ENCODE measurements around the gene BCR.
A peak's percentile ranks its signal among the peaks of the same experiment; 100 is the strongest.
"Not testable (repeated sequence)": the region's sequence is repeated elsewhere in the genome, so short reads cannot be mapped to it uniquely, and the experiment has no call there.

The BCR gene

DNA sequence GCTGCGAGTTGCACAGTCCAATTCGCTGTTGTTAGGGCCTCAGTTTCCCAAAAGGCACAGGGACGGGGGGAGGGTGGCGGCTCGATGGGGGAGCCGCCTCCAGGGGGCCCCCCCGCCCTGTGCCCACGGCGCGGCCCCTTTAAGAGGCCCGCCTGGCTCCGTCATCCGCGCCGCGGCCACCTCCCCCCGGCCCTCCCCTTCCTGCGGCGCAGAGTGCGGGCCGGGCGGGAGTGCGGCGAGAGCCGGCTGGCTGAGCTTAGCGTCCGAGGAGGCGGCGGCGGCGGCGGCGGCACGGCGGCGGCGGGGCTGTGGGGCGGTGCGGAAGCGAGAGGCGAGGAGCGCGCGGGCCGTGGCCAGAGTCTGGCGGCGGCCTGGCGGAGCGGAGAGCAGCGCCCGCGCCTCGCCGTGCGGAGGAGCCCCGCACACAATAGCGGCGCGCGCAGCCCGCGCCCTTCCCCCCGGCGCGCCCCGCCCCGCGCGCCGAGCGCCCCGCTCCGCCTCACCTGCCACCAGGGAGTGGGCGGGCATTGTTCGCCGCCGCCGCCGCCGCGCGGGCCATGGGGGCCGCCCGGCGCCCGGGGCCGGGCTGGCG, at the start of gene BCR:
Gene BCR (plus strand): TSS at position 209 of the 592 bp plus-strand sequence. CDS start 452 bp downstream, outside the sequence.
- DNase-seq: no peak

GRCh38 chr22:23130697-23131096, 49.6 kb upstream of the BCR start:
- DNase-seq: no peak

- no peak for DNase-seq
Measured at GRCh38 chr22:23131931-23132330, 48.4 kb upstream of the BCR start.

DNA sequence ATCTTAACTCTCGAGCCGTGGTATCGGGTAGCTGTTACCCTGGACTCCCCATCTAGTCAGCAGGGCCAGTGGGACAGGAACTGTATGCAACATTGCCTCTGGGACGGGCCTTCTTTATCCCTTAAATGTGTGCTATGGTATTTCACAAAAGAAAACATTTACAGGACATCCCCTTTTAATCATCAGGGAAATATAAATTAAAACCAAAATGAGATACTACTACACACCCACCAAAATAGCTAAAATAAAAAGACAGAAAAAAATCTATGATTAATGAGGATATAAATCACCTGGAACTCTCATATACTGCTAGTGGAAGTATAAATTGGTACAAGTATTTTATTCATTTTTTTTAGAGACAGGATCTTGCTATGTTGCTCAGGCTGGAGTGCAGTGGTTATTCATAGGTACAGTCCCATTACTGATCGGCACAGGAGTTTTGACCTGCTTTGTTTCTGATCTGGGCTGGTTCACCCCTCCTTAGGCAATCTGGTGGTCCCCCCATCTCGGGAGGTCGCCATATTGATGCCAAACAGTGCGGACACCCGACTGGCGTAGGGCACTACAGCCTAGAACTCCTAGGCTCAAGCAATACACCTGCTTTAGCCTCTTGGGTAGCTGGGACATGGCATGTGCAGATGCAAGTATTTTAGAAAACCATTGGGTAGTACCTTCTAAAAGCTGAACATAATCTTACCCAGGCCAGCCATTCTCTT, 47.8 kb upstream of the BCR start:
- DNase-seq: no peak

- DNase-seq: no peak
Measured at GRCh38 chr22:23133922-23134321, 46.4 kb upstream of the BCR start.

DNA sequence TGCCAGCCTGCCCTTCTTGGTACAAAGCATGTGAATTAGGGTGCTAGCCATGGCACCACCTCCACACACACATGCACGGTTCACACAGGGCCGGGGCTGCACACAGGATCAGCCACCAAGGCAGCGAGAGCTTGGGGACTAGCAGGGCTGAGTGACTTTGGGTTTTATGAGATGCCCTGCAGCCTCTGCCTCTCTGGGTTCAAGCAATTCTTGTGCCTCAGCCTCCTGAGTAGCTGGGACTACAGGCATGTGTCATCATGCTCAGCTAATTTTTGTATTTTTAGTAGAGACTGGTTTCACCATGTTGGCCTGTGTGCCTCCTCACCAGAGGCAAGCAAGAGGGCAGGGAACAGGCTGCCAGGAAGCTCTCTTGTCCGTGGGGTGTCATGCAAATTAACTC, 43.3 kb upstream of the BCR start:
- not testable (repeated sequence) for DNase-seq

GRCh38 chr22:23137468-23137867, 42.8 kb upstream of the BCR start:
- no peak for DNase-seq

- no peak for DNase-seq
Measured at GRCh38 chr22:23137905-23138561, 42.3 kb upstream of the BCR start.

- peak; percentile 8 for DNase-seq
Measured at GRCh38 chr22:23138584-23139435, 41.5 kb upstream of the BCR start.

GRCh38 chr22:23140385-23140784, 39.9 kb upstream of the BCR start:
- no peak for DNase-seq

DNA sequence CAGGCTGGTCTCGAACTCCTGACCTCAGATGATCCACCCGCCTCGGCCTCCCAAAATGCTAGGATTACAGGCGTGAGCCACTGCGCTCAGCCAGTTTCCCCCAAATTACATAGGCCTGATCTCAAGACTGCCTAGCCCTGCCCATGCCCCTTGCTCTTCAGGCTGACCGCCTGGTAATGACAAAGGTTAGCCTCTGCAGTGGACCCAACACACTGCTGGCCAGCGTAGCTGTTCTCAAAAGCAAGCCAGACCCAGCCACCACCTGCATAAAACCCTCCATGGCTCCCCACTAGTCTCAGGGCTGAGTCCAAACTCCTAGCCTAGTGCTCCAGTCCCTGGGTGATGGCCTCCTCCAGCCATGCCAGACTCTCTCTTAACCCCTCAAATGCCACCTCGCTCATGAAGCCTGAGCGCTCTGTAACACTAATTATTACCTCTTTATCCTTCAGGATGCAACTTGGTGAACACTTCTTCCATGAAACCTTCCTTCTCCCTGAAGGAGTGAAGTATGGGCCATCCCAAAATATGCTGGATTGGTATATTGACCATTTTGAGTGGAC, 37.7 kb upstream of the BCR start:
- DNase-seq: no peak

- DNase-seq: no peak
Measured at GRCh38 chr22:23143119-23143518, 37.2 kb upstream of the BCR start.

GRCh38 chr22:23144432-23144831, 35.9 kb upstream of the BCR start:
- no peak for DNase-seq

GRCh38 chr22:23144932-23145877, 35.1 kb upstream of the BCR start, which contains the start of gene RAB36:
TSS of gene RAB36 (plus strand) at chr22:23145477. CDS start at chr22:23146617, 1,140 bp downstream.
- DNase-seq: peak; percentile 88

- DNase-seq: no peak
Measured at GRCh38 chr22:23145878-23146470, 34.3 kb upstream of the BCR start.

- DNase-seq: no peak
Measured at GRCh38 chr22:23146478-23147205, 33.7 kb upstream of the BCR start.

DNA sequence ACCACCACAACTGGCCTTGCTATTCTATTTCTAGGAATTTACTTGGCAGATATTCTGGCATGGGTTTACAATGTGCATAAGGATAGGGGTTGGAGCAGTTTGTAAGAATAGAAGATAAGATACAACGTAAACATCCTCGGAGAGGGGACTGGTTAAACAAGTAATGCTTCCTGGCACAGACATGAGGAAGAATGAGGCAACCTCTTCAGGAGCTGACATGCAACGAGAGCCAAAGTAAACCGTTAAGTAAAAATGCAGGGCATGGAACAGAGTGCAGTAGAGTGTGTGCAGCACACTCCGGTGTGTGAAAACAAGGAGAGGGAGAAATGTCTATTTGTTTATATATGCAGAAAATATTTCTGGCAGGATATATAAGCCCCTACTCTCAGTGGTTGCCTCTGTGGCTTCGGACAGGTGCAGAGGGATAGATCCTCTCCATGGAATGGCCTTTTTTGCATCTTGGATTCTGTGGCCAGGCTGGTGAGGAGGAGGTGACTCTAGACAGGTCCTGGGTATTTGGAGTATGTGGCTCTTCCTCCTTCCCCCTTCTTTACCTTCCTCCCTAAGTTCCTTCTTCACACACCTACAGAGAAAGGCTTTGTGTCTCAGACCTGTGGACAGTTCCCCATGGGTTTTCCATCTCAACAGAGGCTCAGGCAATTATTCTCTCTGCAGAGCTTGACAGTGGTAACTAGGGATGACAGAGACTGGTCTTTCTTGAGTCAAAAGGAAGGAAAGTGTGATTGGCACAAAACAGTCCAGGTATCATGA, 32.5 kb upstream of the BCR start:
- DNase-seq: peak; percentile 24

- DNase-seq: peak; percentile 53
Measured at GRCh38 chr22:23149743-23150238, 30.5 kb upstream of the BCR start.

DNA sequence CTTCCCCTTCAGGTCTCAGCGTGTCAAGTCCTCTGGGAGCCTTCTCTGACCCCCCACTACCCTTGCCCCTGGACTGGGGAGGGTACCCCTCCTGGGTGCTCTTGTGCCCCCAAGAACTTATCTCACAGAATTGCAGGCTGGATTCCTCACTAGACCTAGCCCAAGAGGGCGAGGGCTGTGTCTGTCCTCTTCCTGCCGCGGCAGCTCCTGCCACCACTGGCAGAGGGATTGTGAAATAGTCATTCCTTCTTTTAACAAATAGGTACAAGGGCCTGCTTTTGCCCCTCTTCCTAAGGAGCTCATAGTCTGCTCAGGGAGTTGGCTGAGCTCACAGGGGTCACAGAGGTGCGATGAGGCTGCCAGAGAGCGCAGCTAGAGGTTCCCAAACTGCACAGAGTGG, 29.5 kb upstream of the BCR start:
- DNase-seq: no peak

Measured in DMS79 (cell line).